GM19328 (cell line): ENCODE results near the gene METTL17.
"Not testable (repeated sequence)": the region's sequence is repeated elsewhere in the genome, so short reads cannot be mapped to it uniquely, and the experiment has no call there.

Source experiments
- ATAC-seq: cut with Tn5 transposase; IDR thresholded peaks from one replicate; pipeline ENCODE4 v1.9.1; 2021; ENCODE audit warnings: mild to moderate bottlenecking, moderate library complexity; ENCODE audit not compliant: unreplicated experiment

Gene METTL17

GRCh38 chr14:20989471-20989786 is 351 bp upstream of the METTL17 start:
- ATAC-seq, result no peak

GRCh38 chr14:20996521-20996920 is 6.7 kb downstream of the METTL17 start:
- ATAC-seq, result no peak

GRCh38 chr14:20997115-20997514 is 7.3 kb downstream of the METTL17 start:
- no peak for ATAC-seq

GRCh38 chr14:20997564-20997963 is 7.8 kb downstream of the METTL17 start:
- ATAC-seq, result no peak

GRCh38 chr14:20998139-20998538 is 8.4 kb downstream of the METTL17 start:
- no peak for ATAC-seq

GRCh38 chr14:20998674-20999366 is 9.0 kb downstream of the METTL17 start, which contains the start of gene SLC39A2:
Gene SLC39A2 (plus strand): TSS chr14:20999293. CDS start chr14:20999447, 154 bp downstream.
- no peak for ATAC-seq

- no peak for ATAC-seq
These were observed 9.8 kb downstream of the METTL17 start for GRCh38 chr14:20999591-20999990.

GRCh38 chr14:21001218-21001617 is 11.4 kb downstream of the METTL17 start:
- no peak for ATAC-seq

GRCh38 chr14:21003788-21004346 is 14.1 kb downstream of the METTL17 start:
- no peak for ATAC-seq

GRCh38 chr14:21009721-21010120 is 19.9 kb downstream of the METTL17 start:
- ATAC-seq, result not testable (repeated sequence)

- ATAC-seq, result no peak
These were observed 21.4 kb downstream of the METTL17 start for GRCh38 chr14:21011136-21011535.

GRCh38 chr14:21014761-21015190 is 25.0 kb downstream of the METTL17 start:
- ATAC-seq, result no peak

- ATAC-seq, result no peak
These were observed 25.5 kb downstream of the METTL17 start for GRCh38 chr14:21015312-21015711.

- ATAC-seq, result no peak
These were observed 26.8 kb downstream of the METTL17 start for GRCh38 chr14:21016413-21017190.

GRCh38 chr14:21017528-21018245 is 27.9 kb downstream of the METTL17 start:
- ATAC-seq, result no peak

GRCh38 chr14:21018286-21018685 is 28.5 kb downstream of the METTL17 start:
- ATAC-seq, result no peak

- ATAC-seq, result no peak
These were observed 29.0 kb downstream of the METTL17 start for GRCh38 chr14:21018781-21019180.

- no peak for ATAC-seq
These were observed 29.6 kb downstream of the METTL17 start for GRCh38 chr14:21019366-21019765.

- no peak for ATAC-seq
These were observed 31.3 kb downstream of the METTL17 start for GRCh38 chr14:21020977-21021545.

- no peak for ATAC-seq
These were observed 32.9 kb downstream of the METTL17 start for GRCh38 chr14:21022686-21023085.

GRCh38 chr14:21023174-21023573 is 33.4 kb downstream of the METTL17 start:
- ATAC-seq, result no peak
